22Rv1 (cell line): ENCODE results near the gene BRAF.
"Not testable (repeated sequence)": the region's sequence is repeated elsewhere in the genome, so short reads cannot be mapped to it uniquely, and the experiment has no call there.

Experiments
- ZFX ChIP-seq: fragments of 450-650 bp; IDR thresholded peaks from 2 replicates; pipeline ENCODE4 v1.6.1; 2017; ENCODE audit warnings: antibody characterized with exemption, borderline replicate concordance
- TF ChIP-seq, protein P1 (sequence below): fragments of 450-650 bp; IDR thresholded peaks from 2 replicates; pipeline ENCODE4 v1.5.1; 2017; ENCODE audit warnings: mild to moderate bottlenecking

DNA sequence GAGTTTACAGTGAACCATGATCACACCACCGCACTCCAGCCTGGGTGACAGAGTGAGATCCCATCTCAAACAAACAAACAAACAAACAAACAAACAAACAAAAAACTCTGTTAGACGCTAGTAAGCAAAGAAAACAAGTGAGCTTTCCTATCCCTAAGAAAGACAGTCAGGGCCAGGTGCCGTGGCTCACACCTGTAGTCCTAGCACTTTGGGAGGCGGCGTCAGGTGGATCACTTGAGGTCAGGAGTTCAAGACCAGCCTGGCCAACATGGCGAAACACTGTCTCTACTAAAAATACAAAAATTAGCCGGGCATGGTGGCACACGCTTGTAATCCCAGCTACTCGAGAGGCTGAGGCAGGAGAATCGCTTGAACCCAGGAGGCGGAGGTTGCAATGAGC, 247.8 kb downstream of the BRAF start:
- TF ChIP-seq, protein P1, sequence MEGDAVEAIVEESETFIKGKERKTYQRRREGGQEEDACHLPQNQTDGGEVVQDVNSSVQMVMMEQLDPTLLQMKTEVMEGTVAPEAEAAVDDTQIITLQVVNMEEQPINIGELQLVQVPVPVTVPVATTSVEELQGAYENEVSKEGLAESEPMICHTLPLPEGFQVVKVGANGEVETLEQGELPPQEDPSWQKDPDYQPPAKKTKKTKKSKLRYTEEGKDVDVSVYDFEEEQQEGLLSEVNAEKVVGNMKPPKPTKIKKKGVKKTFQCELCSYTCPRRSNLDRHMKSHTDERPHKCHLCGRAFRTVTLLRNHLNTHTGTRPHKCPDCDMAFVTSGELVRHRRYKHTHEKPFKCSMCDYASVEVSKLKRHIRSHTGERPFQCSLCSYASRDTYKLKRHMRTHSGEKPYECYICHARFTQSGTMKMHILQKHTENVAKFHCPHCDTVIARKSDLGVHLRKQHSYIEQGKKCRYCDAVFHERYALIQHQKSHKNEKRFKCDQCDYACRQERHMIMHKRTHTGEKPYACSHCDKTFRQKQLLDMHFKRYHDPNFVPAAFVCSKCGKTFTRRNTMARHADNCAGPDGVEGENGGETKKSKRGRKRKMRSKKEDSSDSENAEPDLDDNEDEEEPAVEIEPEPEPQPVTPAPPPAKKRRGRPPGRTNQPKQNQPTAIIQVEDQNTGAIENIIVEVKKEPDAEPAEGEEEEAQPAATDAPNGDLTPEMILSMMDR: not testable (repeated sequence)
- not testable (repeated sequence) for TF ChIP-seq ZFX
